Esophagus muscularis mucosa (tissue), 4 donors: ENCODE data around the gene RCHY1. TPM values are rescaled to one million over a fixed set of nuclear protein-coding genes. Genes with fewer than 3 reads are reported as not detected.

ENCODE experiments used
- DNase-seq: peaks from one replicate; pipeline ENCODE4 v3.0.0-alpha.2; 2017; ENCODE audit errors: extremely low spot score
- H3K27ac ChIP-seq, 4 donors: fragments of 200-600 bp; sonication (generic); replicated peaks in 1 of 4; 1 replicate in 3 of 4; 2 replicates in 1 of 4; pipeline ENCODE4 v1.5.1; 2016 to 2019; ENCODE audit warnings: mild to moderate bottlenecking in 1 of 4
- H3K27me3 ChIP-seq, 4 donors: fragments of 200-600 bp; sonication (generic); one replicate each; pipeline versions ENCODE4 v1.5.1 to v1.6.0; 2016 to 2019
- H3K36me3 ChIP-seq, 4 donors: fragments of 200-600 bp; sonication (generic); one replicate each; pipeline ENCODE4 v1.5.1; 2016 to 2019
- H3K4me1 ChIP-seq, 4 donors: fragments of 200-600 bp; sonication (generic); one replicate each; pipeline ENCODE4 v1.5.1; 2016 to 2019
- H3K4me3 ChIP-seq, 4 donors: fragments of 200-600 bp; sonication (generic); 1 replicate in 2 of 4; 2 replicates in 2 of 4; pipeline ENCODE4 v1.5.1; 2016 to 2019; ENCODE audit warnings: mild to moderate bottlenecking in 4 of 4, moderate library complexity in 1 of 4
- H3K9me3 ChIP-seq, 4 donors: fragments of 200-600 bp; sonication (generic); 1 replicate in 3 of 4; 2 replicates in 1 of 4; pipeline ENCODE4 v1.5.1; 2016 to 2019
- EP300 ChIP-seq: sonication (generic); formaldehyde crosslinking; IDR thresholded peaks from one replicate; pipeline ENCODE4 v1.6.1; 2017; ENCODE audit warnings: antibody characterized with exemption
- POLR2A ChIP-seq: fragments of 450-650 bp; IDR thresholded peaks from one replicate; pipeline ENCODE4 v1.6.1; 2017; ENCODE audit warnings: antibody characterized with exemption, moderate library complexity, mild to moderate bottlenecking, low read depth
- POLR2AphosphoS5 ChIP-seq, 2 donors: sonication (generic); formaldehyde crosslinking; IDR thresholded peaks; one replicate each; pipeline ENCODE4 v1.6.1; 2017; ENCODE audit warnings: antibody characterized with exemption in 2 of 2
- WGBS: methylation state at CpG from one replicate; pipeline ENCODE4 v1.1.5; 2018; 5-methylcytosine and 5-hydroxymethylcytosine counted together
- intact Hi-C: fragments of 100-400 bp; cut with DNase I; formaldehyde crosslinking; loops from one replicate; pipeline ENCODE4 v1.15.1; 2023
- total RNA-seq, 4 donors: library from RNA; depleted of rRNA; stranded (reverse); fragments of >200 nt; gene quantifications; one replicate each; pipeline versions ENCODE4 v1.1.0 to v1.2.1, GENCODE V29; 2016
- TF ChIP-seq, protein P1 (sequence below), 3 experiments: fragments of 200-600 bp in 2 of 3; fragments of 450-650 bp in 1 of 3; sonication (generic) in 2 of 3; IDR thresholded peaks; one replicate each; pipeline ENCODE4 v1.5.1; 2017 to 2019; ENCODE audit warnings: antibody characterized with exemption in 3 of 3, mild to moderate bottlenecking in 2 of 3, moderate library complexity in 1 of 3

RCHY1 gene
- total RNA-seq, 4 donors from 2014 or later: 10.9 to 20.8 (median 18.4) TPM

DNA sequence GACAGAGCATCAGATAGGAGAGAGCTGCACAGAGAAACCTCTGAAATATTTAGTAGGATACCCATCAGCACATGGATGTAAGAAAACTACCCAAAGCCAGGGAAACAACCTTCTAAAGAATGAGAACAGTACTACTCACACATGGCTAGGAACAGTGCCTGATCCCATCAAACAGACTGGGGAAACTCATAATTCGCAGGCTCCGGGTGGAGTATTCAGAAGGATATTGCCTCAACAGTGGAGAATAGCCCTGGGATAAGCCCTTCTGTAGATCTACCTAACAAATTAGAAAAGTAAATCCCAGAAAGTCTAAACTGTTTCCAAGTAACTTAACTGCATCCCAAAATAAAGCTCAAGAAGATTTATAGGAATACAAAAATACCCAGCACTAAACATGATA lies 17.8 kb downstream of the RCHY1 start:
- TF ChIP-seq, protein P1, sequence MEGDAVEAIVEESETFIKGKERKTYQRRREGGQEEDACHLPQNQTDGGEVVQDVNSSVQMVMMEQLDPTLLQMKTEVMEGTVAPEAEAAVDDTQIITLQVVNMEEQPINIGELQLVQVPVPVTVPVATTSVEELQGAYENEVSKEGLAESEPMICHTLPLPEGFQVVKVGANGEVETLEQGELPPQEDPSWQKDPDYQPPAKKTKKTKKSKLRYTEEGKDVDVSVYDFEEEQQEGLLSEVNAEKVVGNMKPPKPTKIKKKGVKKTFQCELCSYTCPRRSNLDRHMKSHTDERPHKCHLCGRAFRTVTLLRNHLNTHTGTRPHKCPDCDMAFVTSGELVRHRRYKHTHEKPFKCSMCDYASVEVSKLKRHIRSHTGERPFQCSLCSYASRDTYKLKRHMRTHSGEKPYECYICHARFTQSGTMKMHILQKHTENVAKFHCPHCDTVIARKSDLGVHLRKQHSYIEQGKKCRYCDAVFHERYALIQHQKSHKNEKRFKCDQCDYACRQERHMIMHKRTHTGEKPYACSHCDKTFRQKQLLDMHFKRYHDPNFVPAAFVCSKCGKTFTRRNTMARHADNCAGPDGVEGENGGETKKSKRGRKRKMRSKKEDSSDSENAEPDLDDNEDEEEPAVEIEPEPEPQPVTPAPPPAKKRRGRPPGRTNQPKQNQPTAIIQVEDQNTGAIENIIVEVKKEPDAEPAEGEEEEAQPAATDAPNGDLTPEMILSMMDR (IDR thresholded peaks at IDR 0.05): no peak
- TF ChIP-seq POLR2A (no peak), POLR2AphosphoS5 (IDR thresholded peaks at IDR 0.05) (no peak), EP300 (no peak)
- Histone ChIP-seq H3K27me3 (no peaks in the 10 kb centered on the region), H3K4me1 (peaks cover 0 to 20% (median 15%) of the 10 kb centered on the region in 4 donors), H3K4me3 (no peak overlapping the region), H3K9me3 (no peaks in the 10 kb centered on the region), H3K36me3 (peaks cover 0 to 50% (median 17%) of the 10 kb centered on the region in 4 donors), H3K27ac (no peak overlapping the region)
- DNase-seq: no peak
- WGBS: 93% methylated on average over 2 of the region's 2 CpGs
- intact Hi-C loops: no loop called here

DNA sequence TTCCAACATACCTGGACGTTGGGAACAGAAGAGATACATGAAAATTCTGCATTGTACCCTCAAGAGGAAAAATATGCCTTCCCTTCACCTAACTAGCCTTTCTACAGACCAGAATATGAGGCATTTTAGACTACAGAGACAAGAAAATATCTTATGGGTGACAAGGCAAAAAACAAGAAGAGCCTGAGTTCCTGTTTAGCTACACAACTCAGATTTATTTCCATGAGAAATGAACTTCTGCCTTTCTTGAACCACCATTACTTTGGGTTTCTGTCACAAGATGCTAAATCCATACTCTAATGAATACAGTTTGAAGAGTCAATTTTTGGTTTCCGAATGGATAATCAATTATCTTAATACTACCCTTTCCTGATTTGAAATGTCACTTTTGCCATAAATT lies 18.7 kb downstream of the RCHY1 start:
- intact Hi-C loops: no loop called here
- 88% methylated on average over 2 of the region's 2 CpGs for WGBS

DNA sequence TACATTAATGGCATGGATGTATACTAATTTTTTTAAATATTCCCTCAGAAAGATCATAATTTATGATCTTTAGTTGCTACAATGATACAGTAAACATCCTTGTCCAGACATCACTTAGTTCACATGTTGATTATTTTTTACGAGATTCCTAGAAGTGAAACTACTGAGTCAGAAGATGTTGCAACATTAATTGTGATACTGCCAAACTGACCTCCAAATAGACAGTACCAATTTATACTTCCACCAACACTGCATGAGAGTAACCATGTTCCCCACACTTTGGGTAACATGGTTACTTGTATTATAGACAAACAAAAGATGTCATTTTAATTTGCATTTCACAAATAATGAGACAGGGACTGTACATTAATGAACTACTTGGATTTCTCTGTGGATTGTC lies 19.6 kb downstream of the RCHY1 start:
- no peak overlapping the region for H3K4me3 ChIP-seq
- peak overlapping the region in 1 of 4 donors; percentile 16 for H3K27ac ChIP-seq
- WGBS: 31% methylated on average over 1 of the region's 1 CpG
- H3K9me3 ChIP-seq: no peaks in the 10 kb centered on the region
- TF ChIP-seq EP300 (no peak), POLR2AphosphoS5 (IDR thresholded peaks at IDR 0.05) (no peak), POLR2A (no peak)
- TF ChIP-seq, protein P1 (IDR thresholded peaks at IDR 0.05): no peak
- peaks cover 3 to 54% (median 21%) of the 10 kb centered on the region in 4 donors for H3K36me3 ChIP-seq
- intact Hi-C loops: no loop called here
- DNase-seq: no peak
- peaks cover 0 to 20% (median 19%) of the 10 kb centered on the region in 4 donors for H3K4me1 ChIP-seq
- H3K27me3 ChIP-seq: no peaks in the 10 kb centered on the region

More for the DNA sequence above, 18.7 kb downstream of the RCHY1 start:
- TF ChIP-seq POLR2A (no peak), POLR2AphosphoS5 (IDR thresholded peaks at IDR 0.05) (no peak), EP300 (no peak)
- TF ChIP-seq, protein P1 (IDR thresholded peaks at IDR 0.05): no peak
- DNase-seq: no peak
- H3K4me1 ChIP-seq: peaks cover 0 to 20% (median 16%) of the 10 kb centered on the region in 4 donors
- no peak overlapping the region for H3K4me3 ChIP-seq
- no peak overlapping the region for H3K27ac ChIP-seq
- peaks cover 0 to 51% (median 20%) of the 10 kb centered on the region in 4 donors for H3K36me3 ChIP-seq
- H3K9me3 ChIP-seq: no peaks in the 10 kb centered on the region
- no peaks in the 10 kb centered on the region for H3K27me3 ChIP-seq

DNA sequence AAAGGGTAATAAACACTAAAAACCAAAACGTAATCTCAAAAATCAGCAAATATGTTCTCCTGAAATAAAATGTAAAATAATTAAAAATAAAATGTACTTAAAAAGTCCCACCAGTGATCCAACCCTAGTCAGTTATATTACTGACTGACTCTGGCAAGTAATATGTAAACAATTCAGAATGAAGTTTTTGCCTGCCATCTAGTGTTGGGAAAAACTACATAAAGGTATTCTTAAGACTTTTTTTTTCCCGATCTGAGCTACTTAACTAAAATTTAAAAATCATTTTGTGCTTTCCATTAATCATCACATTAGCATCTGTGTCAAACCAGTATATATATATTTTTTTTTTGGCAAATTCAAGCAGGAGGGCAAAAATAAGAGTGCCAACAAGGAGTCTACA lies 24.0 kb downstream of the RCHY1 start:
- H3K4me1 ChIP-seq: peaks cover 0 to 12% (median 10%) of the 10 kb centered on the region in 4 donors
- no peak overlapping the region for H3K27ac ChIP-seq
- TF ChIP-seq, protein P1 (IDR thresholded peaks at IDR 0.05): peak; percentile 28 to 42 (median 40)
- TF ChIP-seq POLR2A: no peak
- no peak for DNase-seq
- no peaks in the 10 kb centered on the region for H3K9me3 ChIP-seq
- WGBS: 54% methylated on average over 2 of the region's 2 CpGs
- H3K36me3 ChIP-seq: peaks cover 11 to 67% (median 43%) of the 10 kb centered on the region in 4 donors
- intact Hi-C loops: no loop called here
- no peaks in the 10 kb centered on the region for H3K27me3 ChIP-seq
- H3K4me3 ChIP-seq: no peak overlapping the region

DNA sequence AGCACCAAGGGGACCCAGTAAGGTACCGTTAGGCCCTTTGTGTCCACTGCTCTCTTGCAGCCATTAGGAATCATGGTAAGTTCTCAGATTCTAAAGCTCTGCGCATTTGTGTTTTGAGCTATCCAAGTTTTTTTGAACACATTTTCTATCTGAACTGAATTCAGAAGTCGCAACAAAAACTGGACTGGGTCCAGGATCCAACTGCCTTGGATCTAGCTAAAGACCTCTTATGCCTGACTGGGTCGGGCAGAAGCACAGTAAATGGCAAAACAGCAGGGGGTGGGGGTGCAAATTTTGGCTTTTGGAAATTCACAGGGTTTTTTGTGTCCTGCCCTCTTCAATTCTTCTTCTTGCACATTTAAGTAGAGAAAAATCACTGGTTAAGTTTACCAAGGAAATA lies 30.0 kb downstream of the RCHY1 start:
- intact Hi-C loops: no loop called here
- Histone ChIP-seq H3K9me3 (no peaks in the 10 kb centered on the region), H3K27ac (no peak overlapping the region), H3K4me3 (no peak overlapping the region), H3K36me3 (peaks cover 5 to 73% (median 60%) of the 10 kb centered on the region in 4 donors), H3K4me1 (no peaks in the 10 kb centered on the region), H3K27me3 (no peaks in the 10 kb centered on the region)
- no peak for DNase-seq
- WGBS: 82% methylated on average over 4 of the region's 4 CpGs
- TF ChIP-seq EP300 (no peak), POLR2AphosphoS5 (IDR thresholded peaks at IDR 0.05) (no peak), POLR2A (no peak)
- TF ChIP-seq, protein P1 (IDR thresholded peaks at IDR 0.05): no peak
